Skeletal muscle tissue (tissue), 4 donors: ENCODE results near the gene TIAL1. TPM values are rescaled to one million over a fixed set of nuclear protein-coding genes. Genes with fewer than 3 reads are reported as not detected.
"Not testable (repeated sequence)": the region's sequence is repeated elsewhere in the genome, so short reads cannot be mapped to it uniquely, and the experiment has no call there.

Source experiments
- H3K27ac ChIP-seq: one replicate; pipeline ENCODE4 v1.7.0; 2013; ENCODE audit warnings: mild to moderate bottlenecking, low read depth, low read length, inconsistent platforms
- H3K27me3 ChIP-seq, 3 donors: one replicate each; pipeline ENCODE4 v1.7.0; 2013; ENCODE audit warnings: low read length in 3 of 3; ENCODE audit not compliant: control insufficient read depth in 3 of 3, insufficient read depth in 3 of 3
- H3K36me3 ChIP-seq, 3 donors: one replicate each; pipeline ENCODE4 v1.7.0; 2013; ENCODE audit warnings: low read length in 3 of 3; ENCODE audit not compliant: control insufficient read depth in 3 of 3, insufficient read depth in 3 of 3
- H3K4me1 ChIP-seq, 3 donors: one replicate each; pipeline ENCODE4 v1.7.0; 2013; ENCODE audit warnings: low read length in 3 of 3, mild to moderate bottlenecking in 3 of 3; ENCODE audit not compliant: control insufficient read depth in 3 of 3, insufficient read depth in 3 of 3
- H3K4me3 ChIP-seq, 3 donors: one replicate each; pipeline ENCODE4 v1.7.0; 2013; ENCODE audit warnings: low read length in 3 of 3
- H3K9ac ChIP-seq, 3 donors: one replicate each; pipeline ENCODE4 v1.7.0; 2013; ENCODE audit warnings: low read length in 3 of 3, mild to moderate bottlenecking in 3 of 3, moderate library complexity in 2 of 3, low read depth in 1 of 3
- H3K9me3 ChIP-seq, 3 donors: one replicate each; pipeline ENCODE4 v1.7.0; 2013; ENCODE audit warnings: low read length in 3 of 3; ENCODE audit not compliant: control insufficient read depth in 3 of 3
- total RNA-seq: library from RNA; depleted of rRNA; stranded (reverse); fragments of >200 nt; gene quantifications from one replicate; pipeline ENCODE4 v1.2.3, GENCODE V29; 2014
- donor health status: Osteomylitis.

The TIAL1 gene
- total RNA-seq, 1 donor from 2014 or later: 39.1 TPM

DNA sequence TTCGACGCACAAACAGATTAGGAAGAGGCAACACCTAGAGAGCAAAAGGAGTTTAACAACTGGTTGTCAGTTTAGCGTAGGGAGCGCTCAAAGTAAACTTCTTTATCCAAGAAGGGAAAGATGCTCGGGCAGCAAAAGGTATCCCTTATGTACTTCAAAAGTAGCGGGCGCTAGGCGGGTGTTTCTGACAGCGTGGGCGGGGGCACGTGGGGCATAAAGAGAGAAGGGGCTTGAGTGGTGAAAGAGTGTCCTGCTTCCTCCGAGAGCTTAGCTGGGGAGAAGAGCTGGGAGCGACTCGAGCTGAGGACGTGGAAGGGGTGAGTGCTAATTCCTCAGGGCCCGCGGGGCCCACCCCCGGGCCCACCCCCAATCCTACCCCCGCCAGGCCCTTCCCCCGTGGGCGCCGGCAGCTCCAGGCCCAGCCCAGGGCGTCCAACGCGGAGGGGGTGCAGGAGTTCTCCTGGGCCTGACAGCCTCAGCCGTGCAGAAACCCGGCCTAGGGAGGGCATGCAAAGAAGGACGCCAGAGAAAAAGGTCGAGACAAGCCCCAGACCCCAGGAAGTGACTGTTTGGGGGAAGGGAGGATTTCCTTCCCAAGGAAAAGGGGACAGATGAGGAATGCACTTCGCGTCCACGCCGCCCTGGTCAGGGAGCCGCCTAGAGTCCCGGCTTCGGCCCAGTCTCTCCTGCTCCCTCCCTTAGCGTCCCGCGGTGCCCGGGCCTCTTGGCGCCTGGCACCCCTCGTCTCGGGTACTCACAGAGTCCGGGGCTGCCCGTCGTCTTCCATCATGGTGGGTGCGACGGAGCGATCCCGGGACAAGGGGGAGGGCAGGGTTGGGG is 868 bp downstream of the TIAL1 start:
- peak overlapping the region; percentile 97 for H3K27ac ChIP-seq
- peak overlapping the region; percentile 92 to 97 (median 96) for H3K4me3 ChIP-seq
- peak overlapping the region; percentile 89 to 96 (median 96) for H3K9ac ChIP-seq
- peaks cover 25 to 45% (median 39%) of the 10 kb centered on the region in 3 donors for H3K4me1 ChIP-seq
- H3K9me3 ChIP-seq: no peaks in the 10 kb centered on the region
- H3K36me3 ChIP-seq: no peaks in the 10 kb centered on the region
- H3K27me3 ChIP-seq: no peaks in the 10 kb centered on the region

DNA sequence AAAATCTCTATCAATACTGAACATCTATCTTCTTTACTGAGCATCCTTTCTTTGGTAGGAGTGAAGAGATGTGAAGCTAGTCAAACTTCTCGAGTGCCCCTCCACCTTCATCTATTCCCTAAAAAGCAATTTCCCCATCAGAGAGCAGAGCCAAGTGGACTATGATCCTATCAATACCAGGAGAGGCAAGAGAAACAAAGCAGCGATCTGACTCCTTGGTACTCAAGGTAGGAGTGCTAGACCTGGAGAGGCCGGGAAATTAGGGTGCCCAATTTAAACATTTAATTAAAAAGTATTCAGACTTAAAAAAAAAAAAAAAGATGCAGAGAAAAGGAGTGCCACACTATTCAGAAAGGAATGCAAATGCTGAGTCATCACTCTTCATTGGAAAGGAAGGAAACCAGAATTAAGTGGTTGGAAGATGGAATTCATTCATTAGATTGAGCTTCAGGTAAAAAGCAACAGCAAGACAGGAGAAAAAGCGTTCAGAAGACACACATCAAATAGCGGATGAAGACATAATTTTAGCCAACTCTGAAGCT is 1.6 kb downstream of the TIAL1 start:
- Histone ChIP-seq H3K36me3 (no peaks in the 10 kb centered on the region), H3K27ac (peak overlapping the region; percentile 97), H3K4me3 (peak overlapping the region; percentile 92 to 97 (median 96)), H3K4me1 (peaks cover 25 to 45% (median 39%) of the 10 kb centered on the region in 3 donors), H3K27me3 (no peaks in the 10 kb centered on the region), H3K9ac (peak overlapping the region; percentile 75 to 96 (median 89)), H3K9me3 (no peaks in the 10 kb centered on the region)

DNA sequence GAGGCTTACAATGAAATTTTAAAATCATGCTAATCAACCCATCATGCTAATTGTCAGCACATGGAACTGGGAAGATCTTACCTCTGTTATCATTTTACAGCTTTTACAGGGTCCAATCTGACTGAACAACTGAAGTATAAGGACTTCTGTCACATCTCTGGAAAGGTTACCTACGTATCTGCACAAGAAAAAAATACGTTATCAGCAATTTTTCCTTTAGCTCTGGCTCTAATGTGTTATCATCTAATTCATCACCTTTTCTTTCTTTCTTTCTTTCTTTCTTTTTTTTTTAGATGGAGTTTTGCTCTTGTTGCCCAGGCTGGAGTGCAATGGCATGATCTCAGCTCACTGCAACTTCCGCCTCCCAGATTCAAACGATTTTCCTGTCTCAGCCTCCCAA is 8.7 kb downstream of the TIAL1 start:
- peaks cover 3 to 10% (median 10%) of the 10 kb centered on the region in 3 donors for H3K4me1 ChIP-seq
- H3K36me3 ChIP-seq: peaks cover 8 to 24% (median 23%) of the 10 kb centered on the region in 3 donors
- H3K27me3 ChIP-seq: no peaks in the 10 kb centered on the region
- H3K9me3 ChIP-seq: no peaks in the 10 kb centered on the region
- no peak overlapping the region for H3K4me3 ChIP-seq
- no peak overlapping the region for H3K9ac ChIP-seq
- H3K27ac ChIP-seq: no peak overlapping the region

DNA sequence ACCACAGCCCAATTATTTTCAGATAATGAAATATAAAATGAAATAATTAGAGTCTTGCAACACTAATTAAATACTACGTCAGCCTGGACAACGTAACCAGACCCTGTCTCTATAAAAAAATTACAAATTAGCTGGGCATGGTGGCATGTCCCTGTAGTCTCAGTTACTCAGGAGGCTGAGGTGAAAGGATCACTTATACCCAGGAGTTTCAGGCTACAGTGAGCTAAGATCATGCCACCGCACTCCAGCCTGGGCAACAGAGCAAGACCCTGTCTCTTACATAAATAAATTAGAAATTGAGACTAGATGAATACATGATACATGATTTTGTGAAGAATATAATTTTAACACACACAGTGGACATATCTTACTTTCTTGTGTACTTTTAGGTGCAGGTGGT is 18.4 kb downstream of the TIAL1 start:
- Histone ChIP-seq H3K4me1 (no peaks in the 10 kb centered on the region), H3K36me3 (peaks cover 31 to 43% (median 43%) of the 10 kb centered on the region in 3 donors), H3K9ac (no peak overlapping the region), H3K9me3 (no peaks in the 10 kb centered on the region), H3K27ac (no peak overlapping the region), H3K4me3 (no peak overlapping the region), H3K27me3 (no peaks in the 10 kb centered on the region)

DNA sequence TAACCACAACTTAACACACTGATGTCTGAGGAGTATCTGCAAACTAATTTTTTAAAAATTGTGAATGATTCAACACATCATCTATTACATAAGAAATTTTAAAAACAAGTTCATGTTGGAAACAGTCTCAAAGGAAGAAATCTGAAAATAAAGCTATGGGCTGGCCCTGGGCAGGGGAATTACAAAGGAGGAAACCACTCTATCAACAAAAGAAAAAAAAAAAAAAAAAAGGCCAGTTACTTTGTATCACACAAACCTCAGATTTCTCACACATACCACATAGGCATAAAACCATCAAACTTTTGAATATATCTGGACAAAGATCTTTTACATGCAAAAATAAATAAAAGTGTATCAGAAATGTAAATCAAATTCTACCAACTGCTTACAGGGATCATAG is 20.8 kb downstream of the TIAL1 start:
- H3K4me1 ChIP-seq: no peaks in the 10 kb centered on the region
- H3K36me3 ChIP-seq: peaks cover 31 to 37% (median 36%) of the 10 kb centered on the region in 3 donors
- H3K9ac ChIP-seq: no peak overlapping the region

DNA sequence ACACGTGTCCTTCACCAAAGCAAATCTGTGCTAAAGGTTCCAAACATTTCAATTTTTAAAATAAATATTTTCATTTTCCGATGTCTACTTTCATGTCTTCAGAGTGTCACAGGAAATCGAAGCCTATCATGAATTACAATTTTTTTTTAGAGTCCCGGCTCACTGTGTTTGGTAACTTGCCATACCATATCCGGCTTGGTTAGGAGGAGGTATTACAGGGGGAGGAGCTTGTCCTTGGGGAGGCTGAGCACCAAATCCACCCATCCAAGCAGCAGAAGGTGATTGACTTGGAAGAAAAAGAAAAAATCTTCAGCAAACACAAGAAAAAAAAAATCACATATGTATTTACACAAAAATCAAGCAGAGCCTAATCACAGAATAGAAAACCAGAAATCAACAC is 21.3 kb downstream of the TIAL1 start:
- no peak overlapping the region for H3K27ac ChIP-seq
- H3K36me3 ChIP-seq: peaks cover 31 to 37% (median 36%) of the 10 kb centered on the region in 3 donors
- H3K9ac ChIP-seq: no peak overlapping the region
- H3K27me3 ChIP-seq: no peaks in the 10 kb centered on the region
- H3K4me1 ChIP-seq: no peaks in the 10 kb centered on the region
- no peaks in the 10 kb centered on the region for H3K9me3 ChIP-seq
- H3K4me3 ChIP-seq: no peak overlapping the region

More for the DNA sequence above, 20.8 kb downstream of the TIAL1 start:
- no peaks in the 10 kb centered on the region for H3K27me3 ChIP-seq
- no peaks in the 10 kb centered on the region for H3K9me3 ChIP-seq
- H3K27ac ChIP-seq: no peak overlapping the region
- H3K4me3 ChIP-seq: no peak overlapping the region

DNA sequence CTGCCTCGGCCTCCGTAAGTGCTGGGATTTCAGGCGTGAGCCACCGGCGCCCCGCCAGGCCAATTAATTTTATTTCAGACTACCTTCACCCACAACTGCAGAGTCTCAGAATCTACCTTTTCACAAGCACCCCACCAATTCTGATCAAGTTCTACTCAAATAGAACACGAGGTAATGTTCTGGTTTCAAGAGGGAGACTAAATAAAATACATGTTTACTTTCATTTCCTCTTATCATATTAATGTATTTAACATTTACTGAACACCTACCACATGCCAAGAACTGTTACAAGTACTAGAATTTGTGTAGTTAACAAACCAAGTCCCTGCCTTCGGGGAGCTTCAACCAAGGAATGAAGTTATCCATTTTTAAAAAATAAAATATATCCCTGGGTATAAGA is 28.8 kb downstream of the TIAL1 start:
- Histone ChIP-seq H3K4me1 (no peaks in the 10 kb centered on the region), H3K27ac (no peak overlapping the region), H3K9me3 (no peaks in the 10 kb centered on the region), H3K4me3 (no peak overlapping the region), H3K36me3 (no peaks in the 10 kb centered on the region), H3K9ac (no peak overlapping the region), H3K27me3 (no peaks in the 10 kb centered on the region)

DNA sequence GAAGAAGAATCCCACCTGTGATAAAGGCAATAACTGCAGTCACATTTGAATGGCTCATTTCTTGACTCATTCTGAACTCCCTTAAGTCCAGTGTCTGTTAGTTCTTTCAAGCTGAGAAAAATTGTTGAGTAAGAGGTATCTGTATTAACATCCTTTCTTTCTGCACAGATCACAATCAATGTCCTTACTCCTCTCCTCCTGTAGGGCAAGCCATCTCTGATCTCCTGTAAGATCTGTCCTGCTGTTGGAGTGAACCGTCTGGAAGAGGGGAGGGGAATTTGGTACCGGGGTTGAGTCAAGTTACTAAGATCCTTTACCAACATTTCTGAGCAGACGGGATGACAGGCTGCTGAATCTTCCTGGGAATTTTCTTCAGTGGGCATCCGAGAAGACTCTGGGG is 34.7 kb downstream of the TIAL1 start:
- no peaks in the 10 kb centered on the region for H3K4me1 ChIP-seq
- H3K9me3 ChIP-seq: no peaks in the 10 kb centered on the region
- no peak overlapping the region for H3K27ac ChIP-seq
- H3K9ac ChIP-seq: no peak overlapping the region
- H3K27me3 ChIP-seq: no peaks in the 10 kb centered on the region
- no peak overlapping the region for H3K4me3 ChIP-seq
- H3K36me3 ChIP-seq: no peaks in the 10 kb centered on the region

DNA sequence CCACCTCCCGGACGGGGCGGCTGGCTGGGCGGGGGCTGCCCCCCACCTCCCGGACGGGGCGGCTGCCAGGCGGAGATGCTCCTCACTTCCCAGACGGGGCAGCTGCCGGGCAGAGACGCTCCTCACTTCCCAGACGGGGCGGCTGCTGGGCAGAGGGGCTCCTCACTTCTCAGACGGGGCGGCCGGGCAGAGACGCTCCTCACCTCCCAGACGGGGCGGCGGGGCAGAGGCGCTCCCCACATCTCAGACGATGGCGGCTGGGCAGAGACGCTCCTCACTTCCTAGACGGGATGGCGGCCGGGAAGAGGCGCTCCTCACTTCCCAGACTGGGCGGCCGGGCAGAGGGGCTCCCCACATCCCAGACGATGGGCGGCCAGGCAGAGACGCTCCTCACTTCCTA is 37.3 kb downstream of the TIAL1 start:
- H3K36me3 ChIP-seq, H3K4me1 ChIP-seq, H3K27me3 ChIP-seq, H3K9ac ChIP-seq, H3K27ac ChIP-seq, H3K4me3 ChIP-seq, H3K9me3 ChIP-seq: not testable (repeated sequence)

DNA sequence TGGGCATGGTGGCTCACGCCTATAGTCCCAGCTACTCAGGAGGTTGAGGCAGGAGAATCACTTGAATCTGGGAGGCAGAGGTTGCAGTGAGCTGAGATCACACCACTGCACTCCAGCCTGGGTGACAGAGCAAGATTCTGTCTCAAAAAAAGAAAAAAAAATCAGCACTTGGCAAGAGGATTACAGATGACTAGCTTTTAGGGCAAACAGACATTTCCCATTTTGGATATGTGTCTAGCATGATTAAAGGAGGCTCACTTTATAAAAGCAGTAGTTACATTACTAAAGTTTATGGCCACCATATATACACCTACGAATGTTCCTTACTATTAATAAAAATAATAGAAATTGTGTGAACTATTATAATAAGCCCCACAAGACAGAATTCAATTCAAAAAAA is 40.7 kb downstream of the TIAL1 start:
- H3K4me3 ChIP-seq: not testable (repeated sequence)

More for the DNA sequence above, 40.7 kb downstream of the TIAL1 start:
- H3K27ac ChIP-seq, H3K36me3 ChIP-seq, H3K27me3 ChIP-seq, H3K9ac ChIP-seq, H3K9me3 ChIP-seq, H3K4me1 ChIP-seq: not testable (repeated sequence)
